ENCODE measurements around the gene GPR108. TPM values are rescaled to one million over a fixed set of nuclear protein-coding genes. Genes with fewer than 3 reads are reported as not detected.

The GPR108 gene
- total and polyA plus RNA-seq, 2 of the 13 experiments (the other 11 are each of a cell fraction or from before 2014, with no cell fraction given): 36.4 to 63.0 TPM

DNA sequence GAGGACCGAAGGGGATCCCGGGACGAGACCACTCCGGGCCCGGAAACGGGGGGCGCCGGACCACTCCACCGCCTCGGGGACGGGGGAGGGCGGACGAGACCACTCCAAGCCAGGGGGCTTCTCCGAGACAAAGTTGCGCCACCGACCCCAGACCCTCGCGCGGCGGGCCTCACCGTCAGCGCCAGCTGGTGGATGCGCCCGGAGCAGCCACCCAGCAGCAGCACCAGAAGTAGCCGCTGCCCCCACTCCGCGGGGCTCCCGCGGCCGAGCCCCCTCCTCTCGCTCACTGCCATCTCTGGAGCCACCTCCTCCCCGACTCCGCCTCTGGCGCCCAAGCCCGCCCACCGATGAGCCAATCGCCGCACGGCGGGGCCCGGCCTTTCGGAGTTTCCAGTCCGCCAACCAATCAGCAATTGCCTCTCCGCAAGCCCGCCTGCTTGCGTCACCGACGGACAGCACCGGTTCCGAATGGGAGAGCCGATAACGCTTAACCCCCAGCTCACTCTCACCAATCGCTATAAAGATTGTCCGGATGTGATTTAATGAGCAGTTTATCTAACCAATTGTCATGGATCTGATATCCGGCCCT is at the start of gene GPR108 (continued):
- TF ChIP-seq, protein P1, sequence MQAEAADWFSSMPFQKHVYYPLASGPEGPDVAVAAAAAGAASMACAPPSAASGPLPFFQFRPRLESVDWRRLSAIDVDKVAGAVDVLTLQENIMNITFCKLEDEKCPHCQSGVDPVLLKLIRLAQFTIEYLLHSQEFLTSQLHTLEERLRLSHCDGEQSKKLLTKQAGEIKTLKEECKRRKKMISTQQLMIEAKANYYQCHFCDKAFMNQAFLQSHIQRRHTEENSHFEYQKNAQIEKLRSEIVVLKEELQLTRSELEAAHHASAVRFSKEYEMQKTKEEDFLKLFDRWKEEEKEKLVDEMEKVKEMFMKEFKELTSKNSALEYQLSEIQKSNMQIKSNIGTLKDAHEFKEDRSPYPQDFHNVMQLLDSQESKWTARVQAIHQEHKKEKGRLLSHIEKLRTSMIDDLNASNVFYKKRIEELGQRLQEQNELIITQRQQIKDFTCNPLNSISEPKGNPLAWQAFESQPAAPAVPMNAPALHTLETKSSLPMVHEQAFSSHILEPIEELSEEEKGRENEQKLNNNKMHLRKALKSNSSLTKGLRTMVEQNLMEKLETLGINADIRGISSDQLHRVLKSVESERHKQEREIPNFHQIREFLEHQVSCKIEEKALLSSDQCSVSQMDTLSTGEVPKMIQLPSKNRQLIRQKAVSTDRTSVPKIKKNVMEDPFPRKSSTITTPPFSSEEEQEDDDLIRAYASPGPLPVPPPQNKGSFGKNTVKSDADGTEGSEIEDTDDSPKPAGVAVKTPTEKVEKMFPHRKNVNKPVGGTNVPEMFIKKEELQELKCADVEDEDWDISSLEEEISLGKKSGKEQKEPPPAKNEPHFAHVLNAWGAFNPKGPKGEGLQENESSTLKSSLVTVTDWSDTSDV (CRISPR knock-in tag; IDR thresholded peaks at IDR 0.05): no peak
- TF ChIP-seq KIAA2018 (CRISPR knock-in tag; IDR thresholded peaks at IDR 0.05; ENCODE audit: borderline replicate concordance) (no peak), HDAC2 (CRISPR knock-in tag; IDR thresholded peaks at IDR 0.05) (no peak), RBFOX2 (IDR thresholded peaks at IDR 0.05; ENCODE audit: low read depth, low read length) (peak; percentile 89), AGO2 (optimal IDR thresholded peaks at IDR 0.05; ENCODE audit: low read depth, low read length) (peak; percentile 58), SMARCE1 (IDR thresholded peaks at IDR 0.05; ENCODE audit: borderline replicate concordance) (no peak), CTCF (CRISPR knock-in tag; IDR thresholded peaks at IDR 0.05) (0 out of 2 replicates have a peak, but pooled peaks have one; percentile 13), HNF1B (CRISPR knock-in tag; IDR thresholded peaks at IDR 0.05) (peak; percentile 40; the same call in 1 of the 2 replicates), MAZ (IDR thresholded peaks at IDR 0.05; ENCODE audit: borderline replicate concordance, low read depth, low read length) (peak; percentile 98), MAZ (CRISPR knock-in tag; IDR thresholded peaks at IDR 0.05; ENCODE audit: low read depth) (peak; percentile 89), RFX1 (IDR thresholded peaks at IDR 0.05) (no peak), ZNF20 (CRISPR knock-in tag; IDR thresholded peaks at IDR 0.05) (peak; percentile 76; the same call in 1 of the 2 replicates)
- TF ChIP-seq, protein P2, sequence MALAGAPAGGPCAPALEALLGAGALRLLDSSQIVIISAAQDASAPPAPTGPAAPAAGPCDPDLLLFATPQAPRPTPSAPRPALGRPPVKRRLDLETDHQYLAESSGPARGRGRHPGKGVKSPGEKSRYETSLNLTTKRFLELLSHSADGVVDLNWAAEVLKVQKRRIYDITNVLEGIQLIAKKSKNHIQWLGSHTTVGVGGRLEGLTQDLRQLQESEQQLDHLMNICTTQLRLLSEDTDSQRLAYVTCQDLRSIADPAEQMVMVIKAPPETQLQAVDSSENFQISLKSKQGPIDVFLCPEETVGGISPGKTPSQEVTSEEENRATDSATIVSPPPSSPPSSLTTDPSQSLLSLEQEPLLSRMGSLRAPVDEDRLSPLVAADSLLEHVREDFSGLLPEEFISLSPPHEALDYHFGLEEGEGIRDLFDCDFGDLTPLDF (CRISPR knock-in tag; IDR thresholded peaks at IDR 0.05): peak; percentile 27; the same call in 1 of the 2 replicates
